H1 (cell line): ENCODE results near the gene PDE4D. TPM values are rescaled to one million over a fixed set of nuclear protein-coding genes. Genes with fewer than 3 reads are reported as not detected.

Source experiments
- CTCF ChIA-PET: fragments of 300-600 bp; sonication (Branson Sonifier 250); formaldehyde crosslinking; loops from one replicate; lab custom pipeline; 2021; ENCODE audit not compliant: partially characterized antibody; lab: Charles Lee
- POLR2A ChIA-PET: fragments of 300-600 bp; sonication (Branson Sonifier 250); formaldehyde crosslinking; loops from one replicate; lab custom pipeline; 2021; ENCODE audit warnings: inconsistent platforms; ENCODE audit not compliant: partially characterized antibody; lab: Charles Lee
- DNase-seq, 2 experiments: peaks; one replicate each; pipeline versions ENCODE4 v3.0.0 to v3.0.0-alpha.2; 2010 to 2022; ENCODE audit warnings: low spot score in 2 of 2, low read depth in 1 of 2, mixed read lengths in 1 of 2
- FAIRE-seq: peaks from 2 replicates; lab custom pipeline; 2011; peaks lifted over from hg19 to GRCh38; lab: Jason Lieb, UNC
- H2AFZ ChIP-seq: 2 replicates; pipeline ENCODE4 v1.8.1; 2012; ENCODE audit warnings: low read length, inconsistent platforms
- H2AK5ac ChIP-seq: 2 replicates; pipeline ENCODE4 v1.6.1; 2013; ENCODE audit warnings: low read depth, low read length
- H2BK120ac ChIP-seq: replicated peaks from 2 replicates; pipeline ENCODE3; 2013; ENCODE audit warnings: low read depth, low read length, inconsistent platforms
- H2BK12ac ChIP-seq: 2 replicates; pipeline ENCODE4 v1.6.1; 2013; ENCODE audit warnings: low read depth, low read length
- H2BK15ac ChIP-seq: 2 replicates; pipeline ENCODE4 v1.6.1; 2013; ENCODE audit warnings: low read length
- H2BK20ac ChIP-seq: 2 replicates; pipeline ENCODE4 v1.6.1; 2013; ENCODE audit warnings: low read length
- H2BK5ac ChIP-seq: 2 replicates; pipeline ENCODE4 v1.6.1; 2013; ENCODE audit warnings: low read depth, low read length
- H3K14ac ChIP-seq: 2 replicates; pipeline ENCODE4 v1.6.1; 2013; ENCODE audit warnings: inconsistent platforms; ENCODE audit not compliant: insufficient read length
- H3K18ac ChIP-seq: 2 replicates; pipeline ENCODE4 v1.6.1; 2013; ENCODE audit warnings: low read length; ENCODE audit errors: extremely low read depth
- H3K23ac ChIP-seq: 2 replicates; pipeline ENCODE4 v1.6.1; 2013; ENCODE audit warnings: inconsistent platforms; ENCODE audit not compliant: insufficient read length
- H3K23me2 ChIP-seq: 2 replicates; pipeline ENCODE4 v1.6.1; 2013; ENCODE audit warnings: low read depth, low read length
- H3K27ac ChIP-seq: 2 replicates; pipeline ENCODE4 v1.6.1; 2011; ENCODE audit warnings: low read depth, low read length, inconsistent platforms
- H3K27me3 ChIP-seq, 4 experiments: replicated peaks in 1 of 4; 1 replicate in 1 of 4; 2 replicates in 3 of 4; pipeline versions ENCODE4 v1.6.1 to v1.8.1; 2011 to 2013; ENCODE audit warnings: low read length in 3 of 4, mild to moderate bottlenecking in 3 of 4, inconsistent platforms in 2 of 4, mixed read lengths in 2 of 4, moderate library complexity in 1 of 4; ENCODE audit not compliant: control insufficient read depth in 3 of 4, insufficient read depth in 3 of 4; ENCODE audit errors: extremely low read depth in 1 of 4
- H3K36me3 ChIP-seq, 4 experiments: 2 replicates each; pipeline versions ENCODE4 v1.6.1 to v1.8.1; 2011 to 2013; ENCODE audit warnings: mild to moderate bottlenecking in 4 of 4, low read length in 3 of 4, moderate library complexity in 2 of 4, control low read depth in 1 of 4, inconsistent platforms in 1 of 4; ENCODE audit not compliant: insufficient read depth in 4 of 4, control insufficient read depth in 2 of 4
- H3K4ac ChIP-seq: replicated peaks from 2 replicates; pipeline ENCODE3; 2013; ENCODE audit warnings: low read length, low read depth, mixed read lengths, inconsistent platforms; ENCODE audit not compliant: insufficient read length
- H3K4me1 ChIP-seq, 4 experiments: replicated peaks in 1 of 4; 1 replicate in 1 of 4; 2 replicates in 3 of 4; pipeline versions ENCODE4 v1.6.1 to v1.8.1; 2011 to 2013; ENCODE audit warnings: low read length in 3 of 4, inconsistent platforms in 2 of 4, mixed read lengths in 1 of 4; ENCODE audit not compliant: insufficient read depth in 4 of 4, control insufficient read depth in 3 of 4
- H3K4me2 ChIP-seq, 2 experiments: 2 replicates each; pipeline versions ENCODE4 v1.6.1 to v1.8.1; 2011 to 2013; ENCODE audit warnings: low read depth in 2 of 2, low read length in 2 of 2, control low read depth in 1 of 2, inconsistent platforms in 1 of 2, mild to moderate bottlenecking in 1 of 2; ENCODE audit not compliant: insufficient read depth in 1 of 2
- H3K4me3 ChIP-seq, 4 experiments: fragments of 200-600, 300-600 bp in 1 of 4; sonication (generic), shearing (Covaris generic), sonication (Bioruptor Twin) in 1 of 4; 2 replicates each; pipeline versions ENCODE4 v1.5.1 to v1.8.1; 2011 to 2016; ENCODE audit warnings: low read length in 4 of 4, low read depth in 3 of 4, control low read depth in 2 of 4, inconsistent platforms in 2 of 4, mild to moderate bottlenecking in 2 of 4, mixed read lengths in 1 of 4, moderate library complexity in 1 of 4; ENCODE audit not compliant: insufficient read depth in 2 of 4; ENCODE audit errors: extremely low read depth in 1 of 4
- H3K56ac ChIP-seq: replicated peaks from 2 replicates; pipeline ENCODE3; 2013; ENCODE audit warnings: low read depth, mild to moderate bottlenecking, mixed read lengths, low read length, inconsistent platforms; ENCODE audit not compliant: insufficient read length
- H3K79me1 ChIP-seq: 2 replicates; pipeline ENCODE4 v1.6.1; 2013; ENCODE audit warnings: low read depth, low read length, control low read depth
- H3K79me2 ChIP-seq, 2 experiments: 2 replicates each; pipeline versions ENCODE4 v1.6.1 to v1.8.1; 2012 to 2013; ENCODE audit warnings: low read length in 2 of 2, mild to moderate bottlenecking in 2 of 2, inconsistent platforms in 1 of 2; ENCODE audit not compliant: insufficient read depth in 2 of 2, control insufficient read depth in 1 of 2
- H3K9ac ChIP-seq, 4 experiments: replicated peaks in 1 of 4; 1 replicate in 1 of 4; 2 replicates in 3 of 4; pipeline versions ENCODE4 v1.6.1 to v1.8.1; 2011 to 2013; ENCODE audit warnings: low read depth in 3 of 4, low read length in 3 of 4, control low read depth in 2 of 4, mild to moderate bottlenecking in 2 of 4, moderate library complexity in 2 of 4, inconsistent platforms in 1 of 4; ENCODE audit errors: extremely low read depth in 1 of 4
- H3K9me3 ChIP-seq, 2 experiments: 2 replicates each; pipeline versions ENCODE4 v1.6.1 to v1.8.1; 2012 to 2013; ENCODE audit warnings: mild to moderate bottlenecking in 2 of 2, moderate library complexity in 2 of 2, control low read depth in 1 of 2, inconsistent platforms in 1 of 2, low read depth in 1 of 2, low read length in 1 of 2, mixed read lengths in 1 of 2; ENCODE audit not compliant: insufficient read depth in 2 of 2
- H4K20me1 ChIP-seq, 2 experiments: replicated peaks in 1 of 2; 2 replicates each; pipeline versions ENCODE3 to v1.8.1; 2011 to 2013; ENCODE audit warnings: inconsistent platforms in 2 of 2, low read length in 2 of 2, mild to moderate bottlenecking in 1 of 2; ENCODE audit not compliant: insufficient read depth in 2 of 2, control insufficient read depth in 1 of 2
- H4K5ac ChIP-seq: 2 replicates; pipeline ENCODE4 v1.6.1; 2013; ENCODE audit warnings: low read length, low read depth, mixed read lengths, inconsistent platforms; ENCODE audit not compliant: insufficient read length
- H4K8ac ChIP-seq: 2 replicates; pipeline ENCODE4 v1.8.0; 2013; ENCODE audit warnings: mild to moderate bottlenecking, moderate library complexity, low read length, inconsistent platforms; ENCODE audit not compliant: insufficient read depth; ENCODE audit errors: extremely low read depth
- H4K91ac ChIP-seq: replicated peaks from 2 replicates; pipeline ENCODE3; 2013; ENCODE audit warnings: low read length, mixed read lengths, inconsistent platforms; ENCODE audit not compliant: insufficient read length
- BACH1 ChIP-seq: IDR thresholded peaks from 2 replicates; pipeline ENCODE4 v1.6.1; 2012; ENCODE audit warnings: low read length, improper control_type of control experiment
- BRCA1 ChIP-seq: IDR thresholded peaks from 2 replicates; pipeline ENCODE4 v1.6.1; 2012; ENCODE audit warnings: low read depth, low read length, improper control_type of control experiment
- CREB1 ChIP-seq: IDR thresholded peaks from 2 replicates; pipeline ENCODE4 v1.6.1; 2012; ENCODE audit warnings: inconsistent platforms
- CTCF ChIP-seq, 3 experiments: IDR thresholded peaks; 1 replicate in 2 of 3; 2 replicates in 1 of 3; pipeline versions ENCODE4 v1.5.1 to v1.6.1; 2011; ENCODE audit warnings: low read length in 3 of 3, mild to moderate bottlenecking in 3 of 3, inconsistent platforms in 2 of 3, low read depth in 1 of 3, moderate library complexity in 1 of 3; ENCODE audit not compliant: insufficient read depth in 1 of 3; ENCODE audit errors: control extremely low read depth in 1 of 3
- JUN ChIP-seq: IDR thresholded peaks from 2 replicates; pipeline ENCODE4 v1.6.1; 2011; ENCODE audit warnings: low read depth, mild to moderate bottlenecking, improper control_type of control experiment, low read length
- RNF2 ChIP-seq: fragments of 200-900, 300-1000 bp; sonication (generic); IDR thresholded peaks from 2 replicates; pipeline ENCODE4 v1.7.1; 2016; ENCODE audit warnings: borderline replicate concordance, low read depth, mild to moderate bottlenecking, antibody characterized with exemption, low read length; ENCODE audit not compliant: poor library complexity, severe bottlenecking; ENCODE audit errors: missing control alignments
- TBP ChIP-seq: IDR thresholded peaks from 2 replicates; pipeline ENCODE4 v1.6.1; 2011; ENCODE audit warnings: low read depth, low read length, improper control_type of control experiment
- WGBS, 2 experiments: shearing (Covaris generic) in 1 of 2; methylation state at CpG; one replicate each; pipeline versions ENCODE4 v1.1.6 to v1.1.7; 2013 to 2015; ENCODE audit warnings: low lambda C conversion rate in 2 of 2, mixed read lengths in 2 of 2, inconsistent platforms in 1 of 2, low coverage in 1 of 2, missing lambda C conversion rate in 1 of 2; ENCODE audit not compliant: insufficient replicate concordance in 2 of 2, insufficient coverage in 1 of 2, insufficient read length in 1 of 2; ENCODE audit errors: extremely low coverage in 1 of 2, missing lambda C conversion rate in 1 of 2; 5-methylcytosine and 5-hydroxymethylcytosine counted together
- polyA plus RNA-seq, 7 experiments: library from polyadenylated mRNA; depleted of rRNA in 3 of 7; stranded (reverse) in 5 of 7; unstranded in 2 of 7; fragments of >200 nt in 5 of 7; fragments of 200-250 nt in 2 of 7; gene quantifications; 1 replicate in 5 of 7; 2 replicates in 1 of 7; 4 replicates in 1 of 7; pipeline versions ENCODE4 v1.2.1 to v1.2.3, GENCODE V29; 2011 to 2013; ENCODE audit warnings: missing spikeins in 2 of 7, mixed read lengths in 2 of 7
- total RNA-seq: library from RNA; stranded (reverse); fragmentation: NEBNext Ultra II Directional; extraction: Animal tissue kit (Norgen Biotek cat#: 25700); gene quantifications from 2 replicates; pipeline ENCODE4 v1.2.1, GENCODE V29; 2021

Gene PDE4D
- total and polyA plus RNA-seq, 2 of the 8 experiments (the other 6 are each of a cell fraction or from before 2014, with no cell fraction given) = 2.3 to 3.7 TPM

GRCh38 chr5:58993461-58993860 is 900.1 kb downstream of the PDE4D start:
- no peak overlapping the region for H2BK12ac ChIP-seq
- H3K79me2 ChIP-seq = no peaks in the 10 kb centered on the region
- DNase-seq = no peak
- H3K23me2 ChIP-seq = no peaks in the 10 kb centered on the region
- H2BK20ac ChIP-seq = no peak overlapping the region
- H2BK15ac ChIP-seq = no peak overlapping the region
- no peak overlapping the region for H4K91ac ChIP-seq
- no peaks in the 10 kb centered on the region for H3K27me3 ChIP-seq
- no peaks in the 10 kb centered on the region for H3K79me1 ChIP-seq
- H4K5ac ChIP-seq = no peak overlapping the region
- no peak overlapping the region for H3K4me2 ChIP-seq
- FAIRE-seq = no peak
- no peak overlapping the region for H2AFZ ChIP-seq
- no peak overlapping the region for H2BK120ac ChIP-seq
- H3K4me1 ChIP-seq = 0 out of 7 replicates have a peak, but pooled peaks cover 0 to 3% (median 0%) of the 10 kb centered on the region in 4 experiments
- no peaks in the 10 kb centered on the region; a peak in 1 of 8 replicates for H3K36me3 ChIP-seq
- H4K8ac ChIP-seq = no peak overlapping the region
- H2BK5ac ChIP-seq = no peak overlapping the region
- H3K14ac ChIP-seq = no peak overlapping the region
- no peak overlapping the region for H3K4ac ChIP-seq
- H3K23ac ChIP-seq = no peak overlapping the region
- H2AK5ac ChIP-seq = no peak overlapping the region
- 81% methylated on average over 1 of the region's 1 CpG; no CpG with 5 or more reads in 1 of the 2 experiments for WGBS, 2 experiments
- no peak overlapping the region for H3K56ac ChIP-seq
- ChIA-PET POLR2A (no interaction called here), CTCF (interaction anchor here (1.0 to 1.5 kb wide), 3 partner anchors 9 to 102 kb away, joined by 3 to 4 read pairs (median 4); no protein-coding TSS in a partner anchor)
- H3K27ac ChIP-seq = no peak overlapping the region
- H4K20me1 ChIP-seq = no peaks in the 10 kb centered on the region
- no peak overlapping the region for H3K4me3 ChIP-seq
- H3K9ac ChIP-seq = no peak overlapping the region
- no peaks in the 10 kb centered on the region for H3K9me3 ChIP-seq
- H3K18ac ChIP-seq = no peak overlapping the region
- TF ChIP-seq JUN = no peak
- no peak for TF ChIP-seq BRCA1
- no peak for TF ChIP-seq TBP
- no peak for TF ChIP-seq BACH1
- no peak for TF ChIP-seq CTCF (IDR thresholded peaks at IDR 0.05; ENCODE audit: control extremely low read depth in 1 of 3, insufficient read depth in 1 of 3, low read depth in 1 of 3, low read length in 3 of 3)
- TF ChIP-seq CREB1 = no peak
- no peak for TF ChIP-seq RNF2
